ENCODE measurements around the gene CCDC86. TPM values are rescaled to one million over a fixed set of nuclear protein-coding genes. Genes with fewer than 3 reads are reported as not detected.
A peak's percentile ranks its signal among the peaks of the same experiment; 100 is the strongest.

The CCDC86 gene
- total RNA-seq, 1 experiment from 2014 or later: 51.5 TPM

GRCh38 chr11:60887556-60887955 is 45.6 kb downstream of the CCDC86 start:
- intact Hi-C loops (cut with micrococcal nuclease; ENCODE audit: unreplicated experiment): loop anchor here (1.0 kb wide), 2 partner anchors 56 to 112 kb away; no protein-coding TSS in a partner anchor
- peak; percentile 47 for DNase-seq
- peak; percentile 30 for TF ChIP-seq CTCF (IDR thresholded peaks at IDR 0.05; ENCODE audit: unreplicated experiment)

GRCh38 chr11:60889869-60890311 is 48.0 kb downstream of the CCDC86 start:
- H3K4me3 Mint-ChIP-seq (ENCODE audit: low read depth, unreplicated experiment): no peak overlapping the region
- no peak for DNase-seq
- H3K27ac Mint-ChIP-seq (ENCODE audit: unreplicated experiment): no peak overlapping the region
- peaks cover 6% of the 10 kb centered on the region for H3K36me3 Mint-ChIP-seq (ENCODE audit: insufficient read depth, unreplicated experiment)
- H3K27me3 Mint-ChIP-seq (ENCODE audit: unreplicated experiment): no peaks in the 10 kb centered on the region
- BruUV-seq (replicated peaks): no TSS peak
- TF ChIP-seq CTCF (IDR thresholded peaks at IDR 0.05; ENCODE audit: unreplicated experiment): no peak
- intact Hi-C loops (cut with micrococcal nuclease; ENCODE audit: unreplicated experiment): no loop called here
- CTCF ChIA-PET: interaction anchor here (0.7 kb wide), 1 partner anchor 118 kb away, joined by 4 read pairs; no protein-coding TSS in a partner anchor
- no peaks in the 10 kb centered on the region for H3K9me3 Mint-ChIP-seq (ENCODE audit: low read depth, unreplicated experiment)
- no peaks in the 10 kb centered on the region for H3K4me1 Mint-ChIP-seq (ENCODE audit: low read depth, unreplicated experiment)

More at GRCh38 chr11:60887556-60887955, 45.6 kb downstream of the CCDC86 start:
- no peaks in the 10 kb centered on the region for H3K27me3 Mint-ChIP-seq (ENCODE audit: unreplicated experiment)
- CTCF ChIA-PET: interaction anchor here (0.7 to 1.8 kb wide), 11 partner anchors 12 to 542 kb away, joined by 3 to 54 read pairs (median 4); partner anchors contain the start of gene TMEM109
- no peaks in the 10 kb centered on the region for H3K9me3 Mint-ChIP-seq (ENCODE audit: low read depth, unreplicated experiment)
- no peak overlapping the region for H3K27ac Mint-ChIP-seq (ENCODE audit: unreplicated experiment)
- no peaks in the 10 kb centered on the region for H3K4me1 Mint-ChIP-seq (ENCODE audit: low read depth, unreplicated experiment)
- no peak overlapping the region for H3K4me3 Mint-ChIP-seq (ENCODE audit: low read depth, unreplicated experiment)
- BruUV-seq (replicated peaks): no TSS peak
- peaks cover 6% of the 10 kb centered on the region for H3K36me3 Mint-ChIP-seq (ENCODE audit: insufficient read depth, unreplicated experiment)

- peaks cover 6% of the 10 kb centered on the region for H3K36me3 Mint-ChIP-seq (ENCODE audit: insufficient read depth, unreplicated experiment)
- intact Hi-C loops (cut with micrococcal nuclease; ENCODE audit: unreplicated experiment): no loop called here
- no peaks in the 10 kb centered on the region for H3K4me1 Mint-ChIP-seq (ENCODE audit: low read depth, unreplicated experiment)
- no peaks in the 10 kb centered on the region for H3K9me3 Mint-ChIP-seq (ENCODE audit: low read depth, unreplicated experiment)
- H3K27me3 Mint-ChIP-seq (ENCODE audit: unreplicated experiment): no peaks in the 10 kb centered on the region
- DNase-seq: no peak
- CTCF ChIA-PET: no interaction called here
- H3K27ac Mint-ChIP-seq (ENCODE audit: unreplicated experiment): no peak overlapping the region
- no peak for TF ChIP-seq CTCF (IDR thresholded peaks at IDR 0.05; ENCODE audit: unreplicated experiment)
- BruUV-seq (replicated peaks): no TSS peak
- H3K4me3 Mint-ChIP-seq (ENCODE audit: low read depth, unreplicated experiment): no peak overlapping the region
Measured at GRCh38 chr11:60890696-60891095, 48.8 kb downstream of the CCDC86 start.

- Mint-ChIP-seq H3K27ac (ENCODE audit: unreplicated experiment) (no peak overlapping the region), H3K27me3 (ENCODE audit: unreplicated experiment) (no peaks in the 10 kb centered on the region), H3K4me3 (ENCODE audit: low read depth, unreplicated experiment) (no peak overlapping the region), H3K4me1 (ENCODE audit: low read depth, unreplicated experiment) (no peaks in the 10 kb centered on the region), H3K9me3 (ENCODE audit: low read depth, unreplicated experiment) (no peaks in the 10 kb centered on the region), H3K36me3 (ENCODE audit: insufficient read depth, unreplicated experiment) (peaks cover 8% of the 10 kb centered on the region)
- no peak for DNase-seq
- no peak for TF ChIP-seq CTCF (IDR thresholded peaks at IDR 0.05; ENCODE audit: unreplicated experiment)
- intact Hi-C loops (cut with micrococcal nuclease; ENCODE audit: unreplicated experiment): no loop called here
- no TSS peak for BruUV-seq (replicated peaks)
- CTCF ChIA-PET: interaction anchor here (0.6 kb wide), 1 partner anchor 134 kb away, joined by 3 read pairs; the partner anchor contains the start of gene MS4A15
Measured at GRCh38 chr11:60891103-60891741, 49.3 kb downstream of the CCDC86 start.

Data from Calu3 (cell line).